Neural progenitor cell (in vitro differentiated cells): ENCODE data around the gene ARSA. TPM values are rescaled to one million over a fixed set of nuclear protein-coding genes. Genes with fewer than 3 reads are reported as not detected.

Source experiments
- DNase-seq: peaks from one replicate; pipeline ENCODE4 v3.0.0-alpha.2; 2016; ENCODE audit warnings: low spot score
- H2AFZ ChIP-seq: fragments of 200-600 bp; sonication (generic); replicated peaks from 2 replicates; pipeline ENCODE4 v1.6.1; 2016; ENCODE audit warnings: antibody characterized with exemption
- H3F3A ChIP-seq: fragments of 200-600 bp; sonication (generic); 2 replicates; pipeline ENCODE4 v1.6.1; 2016; ENCODE audit warnings: antibody characterized with exemption, low read depth
- H3K27ac ChIP-seq: fragments of 200-600 bp; sonication (generic); 2 replicates; pipeline ENCODE4 v1.5.1; 2016; ENCODE audit warnings: mild to moderate bottlenecking
- H3K27me3 ChIP-seq: fragments of 200-600 bp; sonication (generic); 2 replicates; pipeline ENCODE4 v1.6.1; 2016; ENCODE audit warnings: mild to moderate bottlenecking, moderate library complexity
- H3K36me3 ChIP-seq: fragments of 200-600 bp; sonication (generic); 2 replicates; pipeline ENCODE4 v1.5.1; 2016
- H3K4me1 ChIP-seq: fragments of 200-600 bp; sonication (generic); 2 replicates; pipeline ENCODE4 v1.6.1; 2016; ENCODE audit warnings: mixed run types
- H3K4me2 ChIP-seq: fragments of 200-600 bp; sonication (generic); 2 replicates; pipeline ENCODE4 v1.6.1; 2016
- H3K4me3 ChIP-seq: fragments of 200-600 bp; sonication (generic); 2 replicates; pipeline ENCODE4 v1.5.1; 2016
- H3K79me2 ChIP-seq: fragments of 200-600 bp; sonication (generic); 2 replicates; pipeline ENCODE4 v1.6.1; 2016; ENCODE audit warnings: low read depth
- H3K9ac ChIP-seq: fragments of 200-600 bp; sonication (generic); 2 replicates; pipeline ENCODE4 v1.6.1; 2016
- H3K9me3 ChIP-seq: fragments of 200-600 bp; sonication (generic); 2 replicates; pipeline ENCODE4 v1.5.1; 2016; ENCODE audit warnings: low read depth
- H4K20me1 ChIP-seq: fragments of 200-600 bp; sonication (generic); 2 replicates; pipeline ENCODE4 v1.6.1; 2016; ENCODE audit warnings: low read depth
- H3K27ac Mint-ChIP-seq: 3 replicates; pipeline ENCODE4 v1.8.0; 2021; ENCODE audit warnings: mixed read lengths
- H3K27me3 Mint-ChIP-seq: 2 replicates; pipeline ENCODE4 v1.8.0; 2022; ENCODE audit warnings: low read depth, mild to moderate bottlenecking, inconsistent platforms, moderate library complexity, mixed read lengths; ENCODE audit not compliant: insufficient read depth
- H3K36me3 Mint-ChIP-seq: 3 replicates; pipeline ENCODE4 v1.8.0; 2021; ENCODE audit warnings: mixed read lengths
- H3K4me1 Mint-ChIP-seq: 3 replicates; pipeline ENCODE4 v1.8.0; 2021; ENCODE audit warnings: mixed read lengths
- H3K4me3 Mint-ChIP-seq: 3 replicates; pipeline ENCODE4 v1.8.0; 2021; ENCODE audit warnings: mild to moderate bottlenecking, moderate library complexity, mixed read lengths
- H3K9me3 Mint-ChIP-seq: 3 replicates; pipeline ENCODE4 v1.8.0; 2020; ENCODE audit warnings: mixed read lengths
- EZH2 ChIP-seq: fragments of 200-600 bp; sonication (generic); IDR thresholded peaks from 2 replicates; pipeline ENCODE4 v1.6.1; 2017; ENCODE audit warnings: antibody characterized with exemption, mild to moderate bottlenecking, moderate library complexity
- EZH2phosphoT487 ChIP-seq: fragments of 200-600 bp; sonication (generic); IDR thresholded peaks from 2 replicates; pipeline ENCODE4 v1.6.1; 2017; ENCODE audit warnings: antibody characterized with exemption
- total RNA-seq: library from RNA; depleted of rRNA; stranded (reverse); fragments of >200 nt; gene quantifications from 2 replicates; pipeline ENCODE4 v1.2.3, GENCODE V29; 2015; ENCODE audit warnings: low replicate concordance
- TF ChIP-seq, protein P1 (sequence below): fragments of 200-600 bp; sonication (generic); IDR thresholded peaks from 2 replicates; pipeline ENCODE4 v1.5.1; 2017; ENCODE audit warnings: antibody characterized with exemption, mild to moderate bottlenecking

ARSA gene
- total RNA-seq, 1 donor from 2014 or later = 4.2 TPM

DNA sequence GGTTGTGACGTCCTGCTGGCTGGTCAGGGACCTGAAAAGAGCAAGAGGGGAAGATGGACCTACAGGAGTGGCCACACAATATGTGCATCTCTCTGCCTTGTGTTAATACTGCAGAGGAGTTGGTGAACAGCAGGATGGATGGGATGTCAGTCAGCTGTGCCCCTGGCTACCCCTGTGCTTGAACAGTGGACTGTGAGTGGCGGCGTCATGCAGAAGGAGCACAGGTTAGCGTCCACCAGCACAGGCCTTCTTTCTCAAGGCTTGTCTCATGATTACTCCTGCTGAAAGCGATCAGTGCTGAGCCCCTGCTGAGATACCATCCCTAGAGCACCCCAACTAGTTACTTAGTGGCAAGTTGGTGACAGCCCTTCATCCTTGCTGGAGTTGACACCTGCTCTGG is 41.5 kb downstream of the ARSA start:
- Mint-ChIP-seq H3K9me3 (no peaks in the 10 kb centered on the region), H3K36me3 (no peaks in the 10 kb centered on the region), H3K27me3 (peaks cover 8% of the 10 kb centered on the region), H3K4me3 (no peak overlapping the region), H3K27ac (no peak overlapping the region), H3K4me1 (peaks cover 10% of the 10 kb centered on the region)
- Histone ChIP-seq H4K20me1 (no peaks in the 10 kb centered on the region), H3K9ac (no peak overlapping the region), H3K4me1 (peaks cover 4% of the 10 kb centered on the region), H3K4me2 (no peak overlapping the region), H3K27ac (no peak overlapping the region), H3F3A (peaks cover 19% of the 10 kb centered on the region), H2AFZ (no peak overlapping the region), H3K4me3 (no peak overlapping the region), H3K9me3 (no peaks in the 10 kb centered on the region), H3K36me3 (no peaks in the 10 kb centered on the region), H3K79me2 (peaks cover 6% of the 10 kb centered on the region), H3K27me3 (peaks cover 4% of the 10 kb centered on the region)
- DNase-seq = no peak
- no peak for TF ChIP-seq EZH2
- TF ChIP-seq EZH2phosphoT487 = no peak
- TF ChIP-seq, protein P1, sequence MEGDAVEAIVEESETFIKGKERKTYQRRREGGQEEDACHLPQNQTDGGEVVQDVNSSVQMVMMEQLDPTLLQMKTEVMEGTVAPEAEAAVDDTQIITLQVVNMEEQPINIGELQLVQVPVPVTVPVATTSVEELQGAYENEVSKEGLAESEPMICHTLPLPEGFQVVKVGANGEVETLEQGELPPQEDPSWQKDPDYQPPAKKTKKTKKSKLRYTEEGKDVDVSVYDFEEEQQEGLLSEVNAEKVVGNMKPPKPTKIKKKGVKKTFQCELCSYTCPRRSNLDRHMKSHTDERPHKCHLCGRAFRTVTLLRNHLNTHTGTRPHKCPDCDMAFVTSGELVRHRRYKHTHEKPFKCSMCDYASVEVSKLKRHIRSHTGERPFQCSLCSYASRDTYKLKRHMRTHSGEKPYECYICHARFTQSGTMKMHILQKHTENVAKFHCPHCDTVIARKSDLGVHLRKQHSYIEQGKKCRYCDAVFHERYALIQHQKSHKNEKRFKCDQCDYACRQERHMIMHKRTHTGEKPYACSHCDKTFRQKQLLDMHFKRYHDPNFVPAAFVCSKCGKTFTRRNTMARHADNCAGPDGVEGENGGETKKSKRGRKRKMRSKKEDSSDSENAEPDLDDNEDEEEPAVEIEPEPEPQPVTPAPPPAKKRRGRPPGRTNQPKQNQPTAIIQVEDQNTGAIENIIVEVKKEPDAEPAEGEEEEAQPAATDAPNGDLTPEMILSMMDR = no peak

DNA sequence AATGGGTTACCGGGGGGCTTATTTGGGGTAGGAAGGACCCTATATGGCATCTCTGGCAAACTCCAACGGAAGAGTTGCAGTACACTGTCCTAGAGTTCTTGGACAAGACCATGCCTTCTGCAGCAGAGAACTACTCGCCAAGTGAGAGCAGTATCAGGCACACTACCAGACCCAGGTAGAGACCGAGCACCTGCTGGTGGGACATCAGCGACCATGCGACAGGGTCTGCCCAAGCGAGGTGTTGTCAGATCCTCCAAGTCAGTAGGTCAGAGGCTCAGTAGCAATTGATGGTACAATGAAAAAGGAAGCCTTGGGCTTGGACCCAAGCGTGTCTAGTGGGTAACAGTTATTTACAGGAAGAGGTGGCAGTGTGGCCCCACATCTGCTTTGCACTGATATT is 42.2 kb downstream of the ARSA start:
- peaks cover 19% of the 10 kb centered on the region for H3F3A ChIP-seq
- no peak overlapping the region for H2AFZ ChIP-seq
- no peaks in the 10 kb centered on the region for H4K20me1 ChIP-seq
- no peaks in the 10 kb centered on the region for H3K36me3 Mint-ChIP-seq
- no peak overlapping the region for H3K4me2 ChIP-seq
- DNase-seq = no peak
- TF ChIP-seq EZH2phosphoT487 (no peak), EZH2 (no peak)
- TF ChIP-seq, protein P1 = no peak
- H3K4me1 Mint-ChIP-seq = peaks cover 10% of the 10 kb centered on the region
- H3K4me3 ChIP-seq = no peak overlapping the region
- no peaks in the 10 kb centered on the region for H3K36me3 ChIP-seq
- no peak overlapping the region for H3K27ac ChIP-seq
- peaks cover 4% of the 10 kb centered on the region for H3K27me3 ChIP-seq
- peaks cover 4% of the 10 kb centered on the region for H3K4me1 ChIP-seq
- H3K9me3 Mint-ChIP-seq = no peaks in the 10 kb centered on the region
- H3K79me2 ChIP-seq = peaks cover 12% of the 10 kb centered on the region
- no peaks in the 10 kb centered on the region for H3K9me3 ChIP-seq
- H3K9ac ChIP-seq = no peak overlapping the region
- H3K27me3 Mint-ChIP-seq = peaks cover 8% of the 10 kb centered on the region
- H3K27ac Mint-ChIP-seq = no peak overlapping the region
- no peak overlapping the region for H3K4me3 Mint-ChIP-seq

DNA sequence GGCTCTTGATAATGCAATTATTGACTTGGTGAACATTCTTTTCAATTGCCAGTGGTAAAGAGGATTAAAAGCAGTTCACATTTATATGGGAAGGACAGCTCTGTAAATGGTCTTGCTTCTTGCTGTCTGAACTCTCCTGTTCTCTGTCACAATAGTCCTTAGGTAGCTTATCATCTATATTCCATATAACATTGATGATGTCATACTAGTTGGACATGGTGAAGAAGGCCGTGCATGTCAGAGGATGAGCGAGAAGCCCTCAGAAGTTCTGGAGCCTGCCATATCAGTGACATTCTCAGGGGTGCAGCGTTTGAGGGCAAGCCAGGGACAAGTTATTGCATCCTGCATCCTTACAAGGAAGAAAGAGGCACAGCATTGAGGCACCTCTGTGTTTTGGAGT is 42.7 kb downstream of the ARSA start:
- no peak overlapping the region for H2AFZ ChIP-seq
- peaks cover 12% of the 10 kb centered on the region for H3K79me2 ChIP-seq
- no peaks in the 10 kb centered on the region for H3K9me3 ChIP-seq
- H3K27ac Mint-ChIP-seq = no peak overlapping the region
- H3F3A ChIP-seq = peaks cover 19% of the 10 kb centered on the region
- H3K36me3 ChIP-seq = no peaks in the 10 kb centered on the region
- H3K4me3 ChIP-seq = no peak overlapping the region
- H3K4me3 Mint-ChIP-seq = no peak overlapping the region
- TF ChIP-seq, protein P1 = no peak
- no peak for TF ChIP-seq EZH2phosphoT487
- TF ChIP-seq EZH2 = no peak
- peaks cover 10% of the 10 kb centered on the region for H3K4me1 Mint-ChIP-seq
- no peak overlapping the region for H3K9ac ChIP-seq
- H3K27ac ChIP-seq = no peak overlapping the region
- no peak overlapping the region for H3K4me2 ChIP-seq
- H4K20me1 ChIP-seq = no peaks in the 10 kb centered on the region
- no peak for DNase-seq
- peaks cover under 1% of the 10 kb centered on the region for H3K36me3 Mint-ChIP-seq
- peaks cover 4% of the 10 kb centered on the region for H3K4me1 ChIP-seq
- H3K27me3 ChIP-seq = peaks cover 4% of the 10 kb centered on the region
- H3K27me3 Mint-ChIP-seq = peaks cover 8% of the 10 kb centered on the region
- H3K9me3 Mint-ChIP-seq = no peaks in the 10 kb centered on the region
